SK-N-SH treated with all-trans-retinoic acid at 6 μM for 48 hours (cell line): ENCODE measurements around the gene EEF2KMT.

ENCODE experiments used
- ARNTL ChIP-seq: fragments of 450-650 bp; formaldehyde crosslinking; IDR thresholded peaks from 2 replicates; pipeline ENCODE4 v1.5.0; 2020; ENCODE audit warnings: low read depth, mild to moderate bottlenecking, moderate library complexity, borderline replicate concordance
- TOX ChIP-seq: fragments of 250-450 bp; sonication (Bioruptor Pico); IDR thresholded peaks from 2 replicates; pipeline ENCODE4 v1.8.0; 2021; ENCODE audit warnings: mild to moderate bottlenecking, moderate library complexity, borderline replicate concordance
- ZFP30 ChIP-seq: fragments of 450-650 bp; formaldehyde crosslinking; IDR thresholded peaks from 2 replicates; pipeline ENCODE4 v1.5.0; 2022; ENCODE audit warnings: mild to moderate bottlenecking, moderate library complexity
- ZNF8 ChIP-seq: fragments of 450-650 bp; formaldehyde crosslinking; IDR thresholded peaks from 2 replicates; pipeline ENCODE4 v1.5.0; 2020; ENCODE audit warnings: mild to moderate bottlenecking, moderate library complexity

DNA sequence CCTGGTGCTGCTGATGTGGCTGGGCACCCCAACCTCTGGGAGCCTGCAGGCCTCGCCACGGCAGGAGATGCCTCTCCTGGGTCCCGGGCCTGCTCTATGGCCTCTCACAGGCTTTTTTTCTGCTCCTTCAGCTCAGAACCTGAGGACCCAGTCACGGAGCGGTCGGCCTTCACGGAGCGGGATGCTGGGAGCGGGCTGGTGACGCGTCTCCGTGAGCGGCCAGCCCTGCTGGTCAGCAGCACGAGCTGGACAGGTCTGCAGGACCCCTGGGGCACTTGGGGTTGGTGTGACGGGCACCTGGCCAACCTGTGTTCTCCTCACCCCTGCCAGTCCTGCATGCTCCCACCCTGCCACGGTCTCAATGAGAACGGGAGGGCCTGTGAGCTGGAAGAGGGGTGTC, 19.0 kb downstream of the EEF2KMT start:
- TF ChIP-seq ZFP30 (CRISPR knock-in tag): no peak
- TF ChIP-seq ZNF8 (CRISPR knock-in tag): no peak
- TF ChIP-seq TOX (CRISPR knock-in tag): no peak
- TF ChIP-seq ARNTL (CRISPR knock-in tag): no peak
